Measurements from ENCODE around the gene NWD2.
A peak's percentile ranks its signal among the peaks of the same experiment; 100 is the strongest.

NWD2 gene

GRCh38 chr4:37279894-37280592 is 35.5 kb downstream of the NWD2 start:
- no peak for DNase-seq (ENCODE audit: low spot score)

GRCh38 chr4:37299468-37299867 is 54.9 kb downstream of the NWD2 start:
- no peak for DNase-seq (ENCODE audit: low spot score)

- no peak for DNase-seq (ENCODE audit: low spot score)
These were observed 60.1 kb downstream of the NWD2 start for GRCh38 chr4:37304612-37305011.

- DNase-seq (ENCODE audit: low spot score): no peak
These were observed 61.4 kb downstream of the NWD2 start for GRCh38 chr4:37305984-37306383.

GRCh38 chr4:37317104-37317643 is 72.6 kb downstream of the NWD2 start:
- DNase-seq (ENCODE audit: low spot score): no peak

GRCh38 chr4:37320513-37321235 is 76.1 kb downstream of the NWD2 start:
- DNase-seq (ENCODE audit: low spot score): no peak

GRCh38 chr4:37322122-37322521 is 77.6 kb downstream of the NWD2 start:
- DNase-seq (ENCODE audit: low spot score): no peak

GRCh38 chr4:37324546-37324945 is 80.0 kb downstream of the NWD2 start:
- DNase-seq (ENCODE audit: low spot score): peak; percentile 59

GRCh38 chr4:37326852-37327251 is 82.3 kb downstream of the NWD2 start:
- DNase-seq (ENCODE audit: low spot score): no peak

GRCh38 chr4:37338972-37339371 is 94.4 kb downstream of the NWD2 start:
- DNase-seq (ENCODE audit: low spot score): no peak

GRCh38 chr4:37358748-37359147 is 114.2 kb downstream of the NWD2 start:
- no peak for DNase-seq (ENCODE audit: low spot score)

- no peak for DNase-seq (ENCODE audit: low spot score)
These were observed 114.7 kb downstream of the NWD2 start for GRCh38 chr4:37359261-37359660.

GRCh38 chr4:37365888-37366287 is 121.3 kb downstream of the NWD2 start:
- no peak for DNase-seq (ENCODE audit: low spot score)

- DNase-seq (ENCODE audit: low spot score): no peak
These were observed 123.4 kb downstream of the NWD2 start for GRCh38 chr4:37367901-37368300.

GRCh38 chr4:37370052-37370451 is 125.5 kb downstream of the NWD2 start:
- no peak for DNase-seq (ENCODE audit: low spot score)

GRCh38 chr4:37381040-37381668 is 136.6 kb downstream of the NWD2 start:
- DNase-seq (ENCODE audit: low spot score): no peak

- DNase-seq (ENCODE audit: low spot score): peak; percentile 38
These were observed 139.2 kb downstream of the NWD2 start for GRCh38 chr4:37383579-37384229.

GRCh38 chr4:37385424-37385823 is 140.9 kb downstream of the NWD2 start:
- no peak for DNase-seq (ENCODE audit: low spot score)

- no peak for DNase-seq (ENCODE audit: low spot score)
These were observed 144.3 kb downstream of the NWD2 start for GRCh38 chr4:37388681-37389365.

- DNase-seq (ENCODE audit: low spot score): no peak
These were observed 144.8 kb downstream of the NWD2 start for GRCh38 chr4:37389366-37389765.

GRCh38 chr4:37389967-37390580 is 145.5 kb downstream of the NWD2 start:
- peak; percentile 68 for DNase-seq (ENCODE audit: low spot score)

Data from globus pallidus (tissue), 1 donor.